ENCODE data around the gene ENPP3.

- TF ChIP-seq CTCF (IDR thresholded peaks at IDR 0.05; ENCODE audit: low read depth, low read length, poor library complexity, severe bottlenecking) (no peak), EZH2phosphoT487 (IDR thresholded peaks at IDR 0.05; ENCODE audit: borderline replicate concordance, low read length) (no peak)
These were observed 158.3 kb downstream of the ENPP3 start for GRCh38 chr6:131795366-131795765.
